Ovary (tissue), 10 donors: Measurements from ENCODE around the gene LYPD8. TPM values are rescaled to one million over a fixed set of nuclear protein-coding genes. Genes with fewer than 3 reads are reported as not detected.
"Not testable (repeated sequence)": the region's sequence is repeated elsewhere in the genome, so short reads cannot be mapped to it uniquely, and the experiment has no call there.

Source experiments
- DNase-seq, 5 donors: peaks; one replicate each; pipeline ENCODE4 v3.0.0-alpha.2; 2019 to 2020
- H3K27ac ChIP-seq, 2 donors: fragments of 200-600 bp; one replicate each; pipeline versions ENCODE4 v1.5.1 to v1.8.0; 2019 to 2022
- H3K27me3 ChIP-seq: fragments of 200-600 bp; one replicate; pipeline ENCODE4 v1.8.0; 2022
- H3K36me3 ChIP-seq: fragments of 200-600 bp; sonication (generic); one replicate; pipeline ENCODE4 v1.5.1; 2019
- H3K4me1 ChIP-seq: one replicate; pipeline ENCODE4 v1.8.1; 2013; ENCODE audit warnings: mild to moderate bottlenecking, moderate library complexity; ENCODE audit not compliant: insufficient read depth
- H3K4me3 ChIP-seq: fragments of 200-600 bp; sonication (generic); one replicate; pipeline ENCODE4 v1.5.1; 2017
- H3K9me3 ChIP-seq, 2 donors: fragments of 200-600 bp in 1 of 2; sonication (generic) in 1 of 2; one replicate each; pipeline versions ENCODE4 v1.5.1 to v1.8.1; 2013 to 2019; ENCODE audit warnings: mild to moderate bottlenecking in 1 of 2, moderate library complexity in 1 of 2
- CTCF ChIP-seq, 3 donors: fragments of 450-650 bp in 2 of 3; fragments of 200-600 bp in 1 of 3; IDR thresholded peaks; one replicate each; pipeline versions ENCODE4 v1.5.1 to v1.8.0; 2016 to 2022; ENCODE audit warnings: antibody characterized with exemption in 3 of 3, mild to moderate bottlenecking in 1 of 3
- EP300 ChIP-seq: sonication (generic); formaldehyde crosslinking; IDR thresholded peaks from one replicate; pipeline ENCODE4 v1.6.1; 2017; ENCODE audit warnings: antibody characterized with exemption
- POLR2A ChIP-seq: fragments of 450-650 bp; IDR thresholded peaks from one replicate; pipeline ENCODE4 v1.6.1; 2017; ENCODE audit warnings: antibody characterized with exemption, mild to moderate bottlenecking, moderate library complexity
- whole genome bisulfite sequencing, 3 donors: extraction: QIAGEN DNeasy Blood & Tissue Kit in 1 of 3; methylation state at CpG; one replicate each; pipeline versions ENCODE4 v1.1.5 to v1.1.7; 2013 to 2017; 5-methylcytosine and 5-hydroxymethylcytosine counted together
- intact Hi-C, 4 donors: fragments of 100-400 bp; cut with DNase I; formaldehyde crosslinking; loops; one replicate each; pipeline versions ENCODE4 v1.11.0 to v1.15.1; 2022 to 2023
- long read RNA-seq, 3 donors: library from polyadenylated mRNA in 2 of 3; unstranded in 2 of 3; transcript quantifications; one replicate each; pipeline ENCODE4 v2.0.0 and lab custom pipeline, GENCODE V29; 2021 to 2026
- polyA plus RNA-seq, 2 donors: library from polyadenylated mRNA; stranded (reverse); fragments of 200-250 nt in 1 of 2; fragments of 350-450 nt in 1 of 2; fragmentation: Illumina TruSeq in 1 of 2; extraction: RNeasy Lipid Tissue Mini Kit (QIAGEN cat#74804) in 1 of 2; gene quantifications; one replicate each; pipeline ENCODE4 v1.2.3, GENCODE V29; 2013 to 2014
- total RNA-seq, 7 donors: library from RNA; depleted of rRNA in 2 of 7; stranded (reverse); fragments of >200 nt in 2 of 7; fragmentation: NEBNext Ultra II Directional in 3 of 7; extraction: Animal tissue kit (Norgen Biotek cat#: 25700) in 3 of 7; gene quantifications; one replicate each; pipeline versions ENCODE4 v1.1.0 to v1.2.4, GENCODE V29; 2016 to 2023
- donor health status: DM: no; HTN: no; CAD: no; lungs with moderate emphysema.
- donor health status: DM: no; HTN: no; CAD: no.
- donor health status: Bipolar disorder and iron deficiency.
- donor health status: DM: yes; HTN: yes; CAD: no.
- donor health status: DM: no; HTN: no; CAD: no.
- donor health status: DM: yes; HTN: yes; CAD: no.

Gene LYPD8
- total RNA-seq (under 1 TPM in 1 of 7 donors, not detected in 6; 0.24 TPM), polyA plus RNA-seq (not detected)
- long read RNA-seq, donor 1 = 0 reads
- long read RNA-seq, donor 2 = 0 reads
- long read RNA-seq, donor 3 = 0 reads

DNA sequence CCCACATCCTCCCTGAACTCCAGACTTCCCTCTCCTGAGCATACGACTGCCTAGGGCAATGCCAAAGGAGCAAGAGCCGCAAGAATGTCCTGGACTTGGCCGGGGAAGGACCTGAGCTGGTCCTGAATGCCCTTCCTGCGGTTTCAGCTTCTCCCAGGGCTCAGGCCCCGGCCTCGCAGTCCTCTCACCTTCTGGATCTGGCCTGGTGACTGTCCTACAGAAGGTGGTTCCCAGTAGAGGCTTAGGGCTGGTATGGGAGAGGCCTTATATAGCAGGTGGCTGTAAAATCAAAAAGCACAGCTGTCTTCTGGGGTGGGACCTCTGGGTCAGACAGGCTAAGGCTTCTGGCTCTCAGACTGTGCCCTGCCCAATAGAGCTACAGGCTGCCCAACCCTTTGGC, at the start of gene LYPD8:
Gene LYPD8 (minus strand): TSS at position 243 of the 400 bp plus-strand sequence. CDS start 4,678 bp downstream, outside the sequence.
- no peak for DNase-seq

GRCh38 chr1:248804771-248805681, 49.5 kb upstream of the LYPD8 start:
- TF ChIP-seq POLR2A (no peak), EP300 (no peak), CTCF (IDR thresholded peaks at IDR 0.05) (no peak)
- WGBS, 3 donors = 62 to 73% (median 65%) methylated on average over 10 of the region's 10 CpGs
- DNase-seq = no peak
- Histone ChIP-seq H3K27me3 (no peaks in the 10 kb centered on the region), H3K27ac (no peak overlapping the region), H3K9me3 (no peaks in the 10 kb centered on the region), H3K4me1 (no peaks in the 10 kb centered on the region), H3K36me3 (no peaks in the 10 kb centered on the region), H3K4me3 (no peak overlapping the region)
- intact Hi-C loops = no loop called here

More for the DNA sequence above, at the start of gene LYPD8:
- 74 to 85% (median 82%) methylated on average over 6 of the region's 6 CpGs for WGBS, 3 donors
- no peaks in the 10 kb centered on the region for H3K36me3 ChIP-seq
- H3K9me3 ChIP-seq = no peaks in the 10 kb centered on the region
- no peaks in the 10 kb centered on the region for H3K4me1 ChIP-seq
- intact Hi-C loops = no loop called here
- no peak within 1 kb of the TSS for H3K4me3 ChIP-seq
- TF ChIP-seq POLR2A (no peak), EP300 (no peak), CTCF (IDR thresholded peaks at IDR 0.05) (no peak)
- no peak within 1 kb of the TSS for H3K27ac ChIP-seq
- no peaks in the 10 kb centered on the region for H3K27me3 ChIP-seq

DNA sequence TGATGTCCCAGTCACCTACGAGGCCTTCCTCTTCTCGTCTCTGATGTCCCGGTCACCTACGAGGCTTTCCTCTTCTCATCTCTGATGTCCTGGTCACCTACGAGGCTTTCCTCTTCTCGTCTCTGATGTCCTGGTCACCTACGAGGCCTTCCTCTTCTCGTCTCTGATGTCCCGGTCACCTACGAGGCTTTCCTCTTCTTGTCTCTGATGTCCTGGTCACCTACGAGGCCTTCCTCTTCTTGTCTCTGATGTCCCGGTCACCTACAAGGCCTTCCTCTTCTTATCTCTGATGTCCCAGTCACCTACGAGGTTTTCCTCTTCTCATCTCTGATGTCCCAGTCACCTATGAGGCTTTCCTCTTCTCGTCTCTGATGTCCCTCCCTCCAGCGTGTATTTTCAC, 47.9 kb upstream of the LYPD8 start:
- H3K27me3 ChIP-seq, H3K4me1 ChIP-seq, H3K9me3 ChIP-seq, DNase-seq, H3K4me3 ChIP-seq, H3K27ac ChIP-seq, H3K36me3 ChIP-seq, intact Hi-C loops: not testable (repeated sequence)
- WGBS, 3 donors = 86 to 92% (median 88%) methylated on average over 15 of the region's 15 CpGs

GRCh38 chr1:248802454-248802853, 46.9 kb upstream of the LYPD8 start:
- Histone ChIP-seq H3K4me3 (no peak overlapping the region), H3K36me3 (no peaks in the 10 kb centered on the region), H3K4me1 (no peaks in the 10 kb centered on the region), H3K9me3 (no peaks in the 10 kb centered on the region), H3K27me3 (no peaks in the 10 kb centered on the region), H3K27ac (no peak overlapping the region)
- 80 to 82% (median 81%) methylated on average over 6 of the region's 6 CpGs for WGBS, 3 donors
- DNase-seq = no peak
- intact Hi-C loops = no loop called here
- TF ChIP-seq EP300 = no peak
- no peak for TF ChIP-seq CTCF (IDR thresholded peaks at IDR 0.05)
- TF ChIP-seq POLR2A = no peak

- no peak for DNase-seq
- Histone ChIP-seq H3K4me3 (no peak overlapping the region), H3K4me1 (no peaks in the 10 kb centered on the region), H3K36me3 (no peaks in the 10 kb centered on the region), H3K27me3 (no peaks in the 10 kb centered on the region), H3K9me3 (no peaks in the 10 kb centered on the region), H3K27ac (no peak overlapping the region)
- intact Hi-C loops = no loop called here
- no peak for TF ChIP-seq POLR2A
- TF ChIP-seq EP300 = no peak
- TF ChIP-seq CTCF (IDR thresholded peaks at IDR 0.05) = no peak
- 77 to 80% (median 80%) methylated on average over 3 of the region's 3 CpGs for WGBS, 3 donors
Observed at GRCh38 chr1:248800459-248800858, 44.9 kb upstream of the LYPD8 start.
